SW 1271 (cell line): ENCODE measurements around the gene NCKAP1.
"Not testable (repeated sequence)": the region's sequence is repeated elsewhere in the genome, so short reads cannot be mapped to it uniquely, and the experiment has no call there.

Source experiments
- DNase-seq, 2 experiments: peaks; one replicate each; lab custom pipeline; 2025; lab: John Stamatoyannopoulos, UW

Gene NCKAP1

DNA sequence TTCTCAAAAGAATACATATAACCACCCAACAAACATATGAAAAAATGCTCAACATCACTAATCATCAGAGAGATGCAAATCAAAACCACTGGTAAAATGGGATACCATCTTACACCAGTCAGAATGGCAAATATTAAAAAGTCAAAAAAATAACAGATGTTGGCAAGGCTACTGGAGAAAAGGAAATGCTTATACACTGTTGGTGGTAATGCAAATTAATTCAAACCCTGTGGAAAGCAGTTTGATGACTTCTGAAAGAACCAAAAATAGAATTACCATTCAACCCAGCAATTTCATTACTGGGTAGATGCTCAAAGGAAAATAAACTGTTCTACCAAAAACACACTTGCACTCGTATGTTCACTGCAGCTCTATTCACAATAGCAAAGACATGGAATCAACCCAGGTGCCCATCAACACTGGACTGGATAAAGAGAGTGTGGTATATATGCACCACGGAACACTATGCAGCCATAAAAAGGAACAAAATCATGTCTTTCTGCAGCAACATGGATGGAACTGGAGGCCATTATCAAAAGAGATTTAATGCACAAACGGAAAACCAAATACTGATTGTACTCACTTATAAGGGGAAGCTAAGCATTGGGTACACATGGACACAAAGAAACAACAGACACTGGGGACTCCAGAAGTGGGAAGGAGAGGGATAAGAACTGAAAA is 38.8 kb downstream of the NCKAP1 start:
- DNase-seq = no peak

DNA sequence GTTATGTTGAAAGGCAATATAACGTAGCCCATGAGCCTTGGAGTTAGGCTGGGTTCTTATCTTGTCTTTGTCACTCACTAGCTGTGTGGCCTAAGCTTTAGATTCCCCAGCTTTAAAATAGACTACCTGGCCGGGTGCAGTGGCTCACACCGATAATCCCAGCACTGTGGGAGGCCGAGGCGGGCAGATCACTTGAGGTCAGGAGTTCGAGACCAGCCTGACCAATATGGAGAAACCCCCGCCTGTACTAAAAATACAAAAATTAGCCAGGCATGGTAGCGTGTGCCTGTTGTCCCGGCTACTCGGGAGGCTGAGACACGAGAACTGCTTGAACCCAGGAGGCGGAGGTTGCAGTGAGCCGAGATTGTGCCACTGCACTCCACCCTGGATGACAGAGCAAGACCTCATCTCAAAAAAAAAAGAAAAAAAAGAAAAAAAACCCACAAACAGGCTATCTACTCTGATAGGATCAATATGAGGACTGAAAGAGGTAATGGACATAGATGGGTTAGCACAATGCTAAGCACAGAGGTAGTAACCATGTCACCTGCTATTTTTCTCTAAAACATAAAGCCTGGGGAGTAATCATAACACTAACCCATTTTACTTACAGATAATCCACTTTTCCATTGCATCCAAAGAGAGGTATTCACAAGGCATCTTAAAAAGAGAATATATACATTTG is 43.9 kb downstream of the NCKAP1 start:
- no peak for DNase-seq

DNA sequence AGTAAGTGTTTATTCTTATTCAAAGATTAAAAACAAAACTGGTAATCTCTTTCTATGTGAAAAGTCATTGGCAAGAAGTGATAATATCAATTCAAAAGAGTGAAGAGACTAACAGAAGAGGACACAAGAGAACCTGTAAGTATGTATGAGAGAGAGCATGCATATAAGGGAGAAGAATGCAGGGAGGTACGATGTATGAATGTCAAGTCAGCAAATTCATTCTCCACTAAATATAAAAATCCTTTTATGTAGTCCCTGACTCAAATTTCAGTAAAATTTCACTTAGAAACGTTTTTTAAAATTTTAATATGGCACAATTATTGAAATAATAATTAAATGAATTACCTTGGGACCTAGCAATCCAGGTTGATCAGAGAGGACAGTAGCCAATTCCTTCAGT is 55.3 kb downstream of the NCKAP1 start:
- DNase-seq = no peak

DNA sequence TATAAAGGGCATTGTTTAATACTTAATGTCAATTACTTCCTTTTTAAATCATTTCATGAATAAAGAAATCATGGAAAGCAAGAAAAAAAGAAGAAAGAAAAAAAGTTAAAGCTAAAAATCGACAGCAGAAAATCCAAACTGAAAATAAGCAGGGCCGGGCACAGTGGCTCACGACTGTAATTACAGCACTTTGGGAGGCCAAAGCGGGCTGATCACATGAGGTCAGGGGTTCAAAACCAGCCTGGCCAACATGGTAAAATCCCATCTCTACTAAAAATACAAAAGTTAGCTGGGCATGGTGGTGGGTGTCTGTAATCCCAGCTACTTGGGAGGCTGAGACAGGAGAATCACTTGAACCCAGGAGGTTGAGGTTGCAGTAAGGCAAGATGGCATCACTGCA is 56.8 kb downstream of the NCKAP1 start:
- DNase-seq = not testable (repeated sequence)

DNA sequence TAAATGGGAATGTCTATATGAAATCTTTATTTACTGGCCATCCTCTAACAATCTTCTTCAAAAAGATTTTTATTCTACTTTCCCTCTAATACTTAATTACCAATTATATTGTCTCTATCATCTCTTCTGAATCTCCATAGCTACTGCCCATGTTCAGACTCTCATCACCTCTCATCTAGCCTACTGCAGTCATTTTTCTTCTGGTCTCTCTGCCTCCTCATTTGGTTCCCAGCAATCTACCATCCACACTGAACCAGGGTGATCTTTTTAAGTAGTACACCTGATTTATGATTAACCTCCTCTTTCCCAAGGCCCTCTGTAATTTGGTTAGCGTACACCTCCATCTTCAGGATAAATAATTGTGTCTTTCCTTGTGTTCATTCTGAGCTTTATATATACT is 57.6 kb downstream of the NCKAP1 start:
- DNase-seq = no peak

DNA sequence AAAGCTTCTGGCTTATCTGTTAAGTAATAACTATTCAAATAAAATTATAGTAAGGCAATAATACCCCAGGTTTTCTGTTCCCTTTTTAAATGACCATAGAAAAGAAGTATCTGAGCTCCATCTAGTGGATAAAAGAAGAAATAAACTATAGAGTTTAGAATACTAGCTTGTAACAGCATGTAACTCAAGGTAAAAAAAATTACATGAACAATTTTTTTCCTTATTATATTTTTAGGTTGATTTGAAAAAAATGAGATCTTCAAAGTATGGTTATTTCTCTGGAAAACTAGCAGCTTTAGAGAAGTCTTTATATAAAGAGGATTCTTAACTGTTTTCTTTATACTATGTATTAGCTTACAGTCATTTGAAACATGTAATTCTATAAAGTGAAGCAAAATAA is 58.1 kb downstream of the NCKAP1 start:
- peak in 1 of 2 experiments; percentile 79 for DNase-seq

DNA sequence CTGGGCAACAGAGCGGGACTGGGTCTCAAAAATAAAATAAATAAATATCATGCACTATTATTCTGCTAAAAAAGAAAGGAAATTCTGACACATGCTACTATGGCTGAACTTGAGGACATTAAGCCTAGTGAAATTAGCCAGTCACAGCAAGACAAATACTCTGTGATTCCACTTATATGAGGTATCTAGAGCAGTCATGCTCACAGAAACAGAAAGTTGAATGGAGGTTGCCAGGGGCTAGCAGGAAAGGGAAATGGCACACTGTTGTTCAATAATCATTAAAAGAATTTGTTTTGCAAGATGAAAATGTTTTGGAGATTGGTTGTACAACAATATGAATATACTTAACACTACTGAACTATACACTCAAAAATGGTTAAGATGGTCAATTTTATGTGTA is 60.8 kb downstream of the NCKAP1 start:
- no peak for DNase-seq

DNA sequence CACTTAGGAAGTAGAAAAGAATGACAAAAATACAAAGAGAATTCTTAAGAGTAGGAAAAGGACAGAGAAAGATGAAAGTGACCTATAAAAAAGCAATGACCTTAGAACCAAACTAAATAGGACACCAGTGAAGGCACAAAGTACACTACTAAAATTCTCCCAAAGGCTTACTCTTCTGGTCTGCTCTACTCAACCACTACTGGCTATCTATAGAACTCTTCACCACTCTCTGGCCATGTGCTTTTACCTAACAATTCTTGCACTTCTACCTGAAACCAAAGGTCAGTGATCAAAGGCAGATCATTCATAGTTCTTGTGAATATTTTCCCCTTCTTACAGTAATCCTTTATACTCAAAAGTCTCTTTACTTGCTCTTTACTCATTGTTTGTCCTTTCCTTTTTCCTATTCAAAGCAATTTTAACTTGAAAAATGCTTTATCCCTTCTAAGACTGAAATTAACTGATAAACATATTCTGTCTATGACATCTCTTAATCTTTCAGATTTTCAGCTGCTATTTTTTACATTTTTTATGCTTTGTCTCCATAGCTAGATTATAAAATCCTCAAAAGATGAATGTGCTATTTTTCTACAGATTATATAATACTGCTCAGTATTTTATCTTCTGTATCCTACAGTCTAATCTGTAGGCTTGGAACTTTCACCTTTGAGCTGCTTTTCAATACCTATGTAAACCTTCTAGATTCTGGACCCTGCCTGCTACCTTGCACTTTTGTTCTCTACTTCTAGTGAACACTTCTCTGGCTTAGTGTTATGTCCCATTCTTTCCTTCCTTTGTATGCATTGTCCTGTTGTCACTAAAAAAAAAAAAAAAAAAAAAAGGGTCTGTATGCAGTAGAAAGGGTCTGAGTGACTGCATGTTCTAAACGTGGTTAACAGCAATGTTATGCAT is 64.6 kb downstream of the NCKAP1 start:
- DNase-seq = no peak

DNA sequence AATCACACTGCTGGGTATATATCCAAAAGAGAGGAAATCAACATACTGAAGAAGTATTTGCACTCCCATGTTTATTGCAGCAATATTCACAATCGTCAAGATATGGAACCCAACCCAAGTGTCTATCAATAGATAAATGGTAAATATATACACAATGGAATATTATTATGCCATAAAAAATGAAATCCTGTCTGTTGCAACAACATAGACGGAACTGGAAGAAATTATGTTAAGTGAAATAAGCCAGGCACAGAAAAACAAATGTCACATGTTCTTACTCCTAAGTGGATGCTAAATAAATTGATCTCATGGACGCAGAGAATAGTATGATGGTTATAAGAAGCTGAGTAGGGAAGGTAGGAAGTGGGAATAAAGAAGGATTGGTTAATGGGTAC is 65.7 kb downstream of the NCKAP1 start:
- DNase-seq = no peak

DNA sequence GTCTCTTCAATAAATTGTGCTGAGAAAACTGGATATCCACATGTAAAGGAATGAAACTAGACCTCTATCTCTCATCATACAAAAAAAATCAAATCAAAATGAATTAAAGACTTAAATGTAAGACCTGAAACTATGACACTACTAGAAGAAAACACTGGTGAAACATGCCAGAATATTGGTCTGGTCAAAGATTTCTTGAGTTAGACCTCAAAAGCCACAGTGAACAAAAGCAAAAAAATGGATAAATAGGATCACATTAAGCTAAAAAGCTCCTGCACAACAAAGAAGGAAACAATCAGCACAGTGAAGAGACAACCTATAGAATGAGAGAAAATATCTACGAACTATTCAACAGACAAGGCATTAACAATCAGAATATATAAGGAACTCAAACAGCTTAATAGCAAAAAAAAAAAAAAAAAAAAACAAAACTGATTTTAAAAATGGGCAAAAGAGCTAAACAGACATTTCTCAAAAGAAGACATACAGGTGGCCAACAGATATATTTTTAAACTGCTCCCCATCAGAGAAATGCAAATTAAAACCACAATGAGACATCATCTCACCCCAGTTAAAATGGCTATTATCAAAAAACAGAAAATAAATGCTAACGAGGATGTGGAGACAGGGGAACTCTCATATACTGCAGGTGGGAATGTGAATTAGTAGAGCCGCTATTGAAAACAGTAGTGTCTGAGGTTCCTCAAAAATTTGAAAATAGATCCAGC is 66.3 kb downstream of the NCKAP1 start:
- DNase-seq = no peak

DNA sequence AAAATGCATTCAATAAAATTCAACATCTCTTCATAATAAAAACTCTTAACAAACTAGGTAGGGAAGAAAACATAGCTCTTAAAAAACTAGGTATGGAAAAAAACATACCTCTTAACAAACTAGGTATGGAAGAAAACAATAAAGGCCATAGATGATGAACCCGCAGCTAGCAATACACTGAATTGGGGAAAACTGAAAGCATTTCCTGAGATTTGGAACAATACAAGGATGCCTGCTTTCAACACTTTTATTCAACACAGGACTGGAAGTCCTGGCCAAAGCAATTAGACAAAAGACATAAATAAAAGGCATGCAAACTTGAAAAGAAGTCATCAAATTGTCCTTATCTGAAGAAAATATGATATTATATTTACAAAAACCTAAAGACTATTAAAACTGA is 67.8 kb downstream of the NCKAP1 start:
- DNase-seq = no peak

DNA sequence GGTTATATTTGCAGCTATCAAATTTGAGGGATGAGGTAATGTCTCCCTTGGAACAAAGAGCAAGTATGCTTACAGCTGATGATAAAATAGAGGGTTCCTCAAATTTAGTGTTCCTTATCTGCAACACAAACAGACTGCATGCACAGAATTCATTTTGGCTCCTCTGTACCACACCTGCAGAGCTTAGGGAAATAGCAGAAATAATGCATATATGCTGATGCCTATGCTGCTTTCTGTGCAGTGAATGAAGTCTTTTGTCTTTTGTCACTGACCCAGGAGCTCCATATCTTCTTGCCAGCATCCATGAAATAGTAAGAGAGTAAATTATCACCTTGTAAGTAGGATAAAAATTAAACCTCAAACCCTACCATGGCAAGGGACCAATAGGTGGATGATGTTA is 69.8 kb downstream of the NCKAP1 start:
- DNase-seq = no peak

DNA sequence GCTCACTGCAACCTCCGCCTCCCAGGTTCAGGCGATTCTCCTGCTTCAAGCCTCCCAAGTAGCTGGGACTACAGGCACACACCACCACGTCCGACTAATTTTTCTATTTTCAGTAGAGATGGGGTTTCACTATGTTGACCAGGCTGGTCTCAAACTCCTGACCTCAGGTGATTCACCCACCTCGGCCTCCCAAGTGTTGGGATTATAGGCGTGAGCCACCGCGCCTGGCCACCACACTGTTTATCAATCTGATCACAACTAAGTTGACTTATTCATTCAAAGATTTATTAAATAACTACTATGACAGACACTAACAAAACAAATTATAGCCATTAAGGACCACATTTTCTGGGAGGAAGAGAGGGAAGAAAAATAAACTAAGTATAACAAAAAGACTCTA is 71.9 kb downstream of the NCKAP1 start:
- not testable (repeated sequence) for DNase-seq

DNA sequence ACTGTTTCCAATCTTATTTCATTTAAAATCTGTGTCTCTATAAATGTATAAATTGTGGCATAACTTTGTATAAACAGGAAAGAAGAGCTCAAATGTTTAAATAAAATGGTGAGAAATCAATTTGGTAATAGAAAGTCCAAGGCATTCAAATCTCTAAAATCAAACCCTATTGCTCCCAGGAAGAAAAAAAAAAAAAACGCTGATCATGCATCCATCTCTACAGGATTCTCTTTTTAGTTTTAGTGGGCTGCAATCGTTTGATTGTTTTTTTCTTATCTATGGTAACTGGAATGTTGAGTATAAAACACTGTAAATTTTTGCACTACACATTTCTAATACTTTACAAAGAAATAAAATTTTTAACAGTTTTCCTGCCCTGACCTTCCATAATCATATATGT is 75.6 kb downstream of the NCKAP1 start:
- DNase-seq = no peak

DNA sequence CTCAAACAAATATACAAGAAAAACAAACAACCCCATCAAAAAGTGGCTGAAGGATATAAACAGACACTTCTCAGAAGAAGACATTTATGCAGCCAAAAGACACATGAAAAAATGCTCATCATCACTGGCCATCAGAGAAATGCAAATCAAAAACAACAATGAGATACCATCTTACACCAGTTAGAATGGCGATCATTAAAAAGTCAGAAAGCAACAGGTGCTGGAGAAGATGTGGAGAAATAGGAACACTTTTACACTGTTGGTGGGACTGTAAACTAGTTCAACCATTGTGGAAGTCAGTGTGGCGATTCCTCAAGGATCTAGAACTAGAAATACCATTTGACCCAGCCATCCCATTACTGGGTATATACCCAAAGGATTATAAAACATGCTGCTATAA is 77.4 kb downstream of the NCKAP1 start:
- DNase-seq = not testable (repeated sequence)

DNA sequence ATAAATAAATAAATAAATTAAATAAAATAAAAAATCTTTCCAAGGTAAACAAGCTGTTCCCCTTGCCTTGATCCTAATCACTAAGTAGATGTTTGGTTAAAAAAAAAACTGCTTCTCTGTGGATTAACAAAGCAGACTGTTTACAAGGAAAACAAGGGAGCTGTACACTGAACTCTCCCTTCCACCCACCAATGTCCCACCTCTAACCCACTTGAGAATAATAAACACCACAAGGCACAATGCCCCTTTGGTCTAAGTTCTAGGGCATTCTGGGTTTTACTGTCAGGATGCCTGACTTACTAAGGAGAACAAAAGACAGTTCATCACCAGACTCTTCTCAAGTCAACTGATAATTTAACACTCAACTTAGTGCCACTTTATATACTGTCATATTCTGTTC is 83.5 kb downstream of the NCKAP1 start:
- DNase-seq = no peak

DNA sequence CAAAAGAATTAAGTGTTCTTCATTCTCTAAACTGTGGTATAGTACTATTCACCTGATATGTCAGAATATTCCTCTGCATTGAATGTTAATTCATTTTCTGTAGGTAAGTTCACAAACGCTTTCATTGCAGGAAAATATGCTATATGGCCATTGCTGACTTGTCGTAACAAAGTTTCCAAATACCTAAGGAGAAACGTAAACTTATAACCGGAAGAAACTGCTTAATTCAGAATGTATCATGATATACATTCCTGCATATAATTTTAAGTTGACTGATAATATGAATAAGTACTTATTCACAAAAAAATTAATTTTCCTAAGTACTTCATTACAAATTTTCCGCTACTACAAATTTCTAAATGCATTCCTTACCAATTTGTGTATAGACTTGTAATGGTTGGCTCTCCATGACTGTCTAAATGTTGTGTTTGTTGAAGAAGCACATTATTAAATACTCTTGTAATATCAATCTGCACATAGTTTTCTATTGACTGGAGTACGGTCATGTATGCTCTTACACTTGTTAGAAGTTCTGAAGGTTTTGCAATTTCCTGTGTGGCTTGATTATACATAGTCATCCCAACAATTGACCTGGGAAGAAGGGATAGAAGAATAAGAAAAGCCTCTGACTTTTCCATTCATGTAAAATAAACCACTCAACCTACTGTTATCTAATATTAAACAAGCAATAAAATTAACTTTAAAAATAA is 85.4 kb downstream of the NCKAP1 start:
- no peak for DNase-seq

DNA sequence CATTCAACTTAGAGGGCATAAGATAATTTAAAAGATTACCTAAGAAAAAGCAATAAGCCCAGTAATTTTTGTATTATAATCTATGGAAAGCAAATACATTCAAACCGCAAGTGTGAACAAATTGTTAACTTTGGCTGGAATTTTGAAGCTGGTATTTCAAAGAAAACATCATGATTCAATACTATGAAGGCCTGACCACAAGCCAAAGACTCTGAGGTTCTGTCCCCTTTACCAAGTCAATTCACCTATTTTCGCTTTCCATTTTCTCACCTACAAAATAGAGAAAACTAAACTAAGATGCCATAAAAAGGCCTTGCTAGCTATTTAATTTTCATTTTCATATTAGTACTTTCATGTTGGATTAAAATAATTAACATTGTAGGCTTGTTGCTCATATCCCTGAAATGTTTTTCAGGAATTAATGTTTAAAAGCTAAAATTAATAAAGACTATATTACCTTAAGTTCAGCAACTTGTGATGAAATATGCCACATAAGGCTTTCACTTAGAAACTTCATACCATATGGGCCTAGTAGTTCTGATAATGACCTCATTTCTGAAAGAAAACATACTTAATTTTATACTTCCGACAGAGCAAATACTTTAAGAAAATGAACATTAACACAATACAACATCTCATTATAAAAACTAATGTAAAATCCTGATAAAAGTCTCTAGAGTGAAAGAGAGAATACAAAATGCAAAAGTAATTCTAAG is 86.2 kb downstream of the NCKAP1 start:
- DNase-seq = no peak

DNA sequence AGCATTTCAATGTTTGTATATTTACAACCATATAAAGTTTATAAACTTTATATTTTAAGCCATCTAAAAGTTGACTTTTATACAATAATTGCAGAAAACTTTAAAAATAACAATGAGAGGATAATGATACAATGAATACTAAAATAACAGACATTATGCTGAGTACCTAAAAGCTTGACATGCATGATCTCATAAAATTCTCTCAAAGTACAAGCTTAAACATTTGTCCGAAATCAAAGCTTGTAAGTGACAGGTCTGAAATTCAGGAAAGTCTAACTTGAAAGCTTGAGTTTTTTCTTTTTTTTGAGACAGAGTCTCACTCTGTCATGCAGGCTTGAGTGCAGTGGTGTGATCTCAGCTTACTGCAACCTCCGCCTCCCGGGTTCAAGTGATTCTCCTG is 87.7 kb downstream of the NCKAP1 start:
- no peak for DNase-seq

DNA sequence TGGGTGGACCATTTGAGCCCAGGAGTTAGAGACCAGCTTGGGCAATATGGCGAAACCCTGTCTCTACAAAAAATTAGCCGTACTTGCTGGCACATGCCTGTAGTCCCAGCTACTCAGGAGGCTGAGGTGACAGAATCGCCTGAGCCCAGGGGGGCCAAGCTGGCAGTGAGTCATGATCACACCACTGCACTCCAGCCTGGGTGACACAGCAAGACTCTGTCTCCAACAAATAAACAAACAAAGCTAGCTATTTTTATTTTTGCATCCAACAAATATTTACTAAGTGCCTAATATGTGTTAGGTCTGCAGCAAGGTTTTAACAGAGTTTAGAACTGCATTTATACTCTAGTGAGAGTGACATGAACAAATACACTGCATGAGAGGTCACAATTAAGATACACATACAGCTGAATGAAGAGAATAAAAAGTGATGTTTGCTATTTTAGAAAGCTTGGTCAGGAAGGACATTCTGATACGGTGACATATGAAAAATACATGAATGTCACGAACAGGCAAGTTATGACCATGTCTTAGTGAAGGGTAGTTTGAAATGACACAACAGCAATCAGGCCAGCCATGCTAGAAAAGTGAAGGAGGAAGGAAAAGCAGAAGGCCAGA is 88.6 kb downstream of the NCKAP1 start:
- DNase-seq = peak in 1 of 2 experiments; percentile 22
